ENCODE results near the gene EGFL6. TPM values are rescaled to one million over a fixed set of nuclear protein-coding genes. Genes with fewer than 3 reads are reported as not detected.
"Not testable (repeated sequence)": the region's sequence is repeated elsewhere in the genome, so short reads cannot be mapped to it uniquely, and the experiment has no call there.

Gene EGFL6
- total RNA-seq, 1 donor from 2014 or later = 2.3 TPM

- Histone ChIP-seq H3K36me3 (ENCODE audit: control insufficient read depth, insufficient read depth, low read length) (no peaks in the 10 kb centered on the region), H3K27me3 (ENCODE audit: control insufficient read depth, insufficient read depth, low read length) (no peaks in the 10 kb centered on the region), H3K4me3 (ENCODE audit: low read depth, low read length) (no peak overlapping the region)
- no peak for TF ChIP-seq CTCF (IDR thresholded peaks at IDR 0.05; ENCODE audit: insufficient read depth, low read length, poor library complexity, severe bottlenecking)
- DNase-seq (ENCODE audit: low read depth) = no peak
Measured at GRCh38 chrX:13607996-13608365, 38.6 kb downstream of the EGFL6 start.

GRCh38 chrX:13614154-13614553, 44.8 kb downstream of the EGFL6 start:
- no peak for TF ChIP-seq CTCF (IDR thresholded peaks at IDR 0.05; ENCODE audit: insufficient read depth, low read length, poor library complexity, severe bottlenecking)
- DNase-seq (ENCODE audit: low read depth) = no peak
- Histone ChIP-seq H3K36me3 (ENCODE audit: control insufficient read depth, insufficient read depth, low read length) (no peaks in the 10 kb centered on the region), H3K27me3 (ENCODE audit: control insufficient read depth, insufficient read depth, low read length) (no peaks in the 10 kb centered on the region), H3K4me3 (ENCODE audit: low read depth, low read length) (no peak overlapping the region)

GRCh38 chrX:13620207-13620606, 50.8 kb downstream of the EGFL6 start:
- H3K27me3 ChIP-seq (ENCODE audit: control insufficient read depth, insufficient read depth, low read length) = peaks cover 7% of the 10 kb centered on the region
- no peaks in the 10 kb centered on the region for H3K36me3 ChIP-seq (ENCODE audit: control insufficient read depth, insufficient read depth, low read length)
- TF ChIP-seq CTCF (IDR thresholded peaks at IDR 0.05; ENCODE audit: insufficient read depth, low read length, poor library complexity, severe bottlenecking) = no peak
- no peak for DNase-seq (ENCODE audit: low read depth)
- H3K4me3 ChIP-seq (ENCODE audit: low read depth, low read length) = no peak overlapping the region

- no peak for DNase-seq (ENCODE audit: low read depth)
- no peak for TF ChIP-seq CTCF (IDR thresholded peaks at IDR 0.05; ENCODE audit: insufficient read depth, low read length, poor library complexity, severe bottlenecking)
- Histone ChIP-seq H3K36me3 (ENCODE audit: control insufficient read depth, insufficient read depth, low read length) (no peaks in the 10 kb centered on the region), H3K4me3 (ENCODE audit: low read depth, low read length) (no peak overlapping the region), H3K27me3 (ENCODE audit: control insufficient read depth, insufficient read depth, low read length) (peaks cover 7% of the 10 kb centered on the region)
Measured at GRCh38 chrX:13622401-13622964, 53.1 kb downstream of the EGFL6 start.

GRCh38 chrX:13627306-13627705, 57.9 kb downstream of the EGFL6 start:
- Histone ChIP-seq H3K27me3 (ENCODE audit: control insufficient read depth, insufficient read depth, low read length) (peaks cover 5% of the 10 kb centered on the region), H3K4me3 (ENCODE audit: low read depth, low read length) (no peak overlapping the region), H3K36me3 (ENCODE audit: control insufficient read depth, insufficient read depth, low read length) (no peaks in the 10 kb centered on the region)
- DNase-seq (ENCODE audit: low read depth) = no peak
- no peak for TF ChIP-seq CTCF (IDR thresholded peaks at IDR 0.05; ENCODE audit: insufficient read depth, low read length, poor library complexity, severe bottlenecking)

GRCh38 chrX:13637224-13637623, 67.8 kb downstream of the EGFL6 start:
- not testable (repeated sequence) for H3K27me3 ChIP-seq (ENCODE audit: control insufficient read depth, insufficient read depth, low read length); H3K36me3 ChIP-seq (ENCODE audit: control insufficient read depth, insufficient read depth, low read length); H3K4me3 ChIP-seq (ENCODE audit: low read depth, low read length); DNase-seq (ENCODE audit: low read depth)

All from kidney epithelial cell (primary cell).